ENCODE results near the gene CTSO.

The CTSO gene

GRCh38 chr4:155953151-155954117, at the start of gene CTSO:
Gene CTSO, minus strand, starts transcription at chr4:155953866. Its CDS starts 19 bp downstream, at chr4:155953847.
- DNase-seq = peak; percentile 57

- no peak for DNase-seq
Observed at GRCh38 chr4:156000491-156000890, 46.8 kb upstream of the CTSO start.

GRCh38 chr4:155999725-156000124, 46.1 kb upstream of the CTSO start:
- DNase-seq = no peak

- DNase-seq = no peak
Observed at GRCh38 chr4:155995069-155995468, 41.4 kb upstream of the CTSO start.

- DNase-seq = no peak
Observed at GRCh38 chr4:155984106-155984797, 30.6 kb upstream of the CTSO start.

- DNase-seq = no peak
Observed at GRCh38 chr4:155982736-155983385, 29.2 kb upstream of the CTSO start.

- DNase-seq = no peak
Observed at GRCh38 chr4:155978810-155979209, 25.1 kb upstream of the CTSO start.

- DNase-seq = no peak
Observed at GRCh38 chr4:155975511-155975910, 21.8 kb upstream of the CTSO start.

GRCh38 chr4:155974996-155975395, 21.3 kb upstream of the CTSO start:
- DNase-seq = no peak

- no peak for DNase-seq
Observed at GRCh38 chr4:155974476-155974749, 20.7 kb upstream of the CTSO start.

- no peak for DNase-seq
Observed at GRCh38 chr4:155973639-155974475, 20.2 kb upstream of the CTSO start.

GRCh38 chr4:155972098-155972497, 18.4 kb upstream of the CTSO start:
- DNase-seq = no peak

GRCh38 chr4:155966731-155967395, 13.2 kb upstream of the CTSO start:
- DNase-seq = no peak

GRCh38 chr4:155966171-155966570, 12.5 kb upstream of the CTSO start:
- no peak for DNase-seq

- no peak for DNase-seq
Observed at GRCh38 chr4:155964016-155964891, 10.6 kb upstream of the CTSO start.

GRCh38 chr4:155962767-155963166, 9.1 kb upstream of the CTSO start:
- no peak for DNase-seq

GRCh38 chr4:155961575-155961974, 7.9 kb upstream of the CTSO start:
- no peak for DNase-seq

- no peak for DNase-seq
Observed at GRCh38 chr4:155960522-155960921, 6.9 kb upstream of the CTSO start.

GRCh38 chr4:155959417-155959816, 5.8 kb upstream of the CTSO start:
- DNase-seq = no peak

GRCh38 chr4:155956461-155956860, 2.8 kb upstream of the CTSO start:
- DNase-seq = no peak

- DNase-seq = no peak
Observed at GRCh38 chr4:155954939-155955338, 1.3 kb upstream of the CTSO start.
